Left forelimb (tissue), 1 donor: ENCODE data around the gene PDE4D.
"Not testable (repeated sequence)": the region's sequence is repeated elsewhere in the genome, so short reads cannot be mapped to it uniquely, and the experiment has no call there.

Source experiments
- DNase-seq: peaks from one replicate; pipeline ENCODE4 v3.0.0-alpha.2; 2018; ENCODE audit warnings: low spot score

Gene PDE4D

DNA sequence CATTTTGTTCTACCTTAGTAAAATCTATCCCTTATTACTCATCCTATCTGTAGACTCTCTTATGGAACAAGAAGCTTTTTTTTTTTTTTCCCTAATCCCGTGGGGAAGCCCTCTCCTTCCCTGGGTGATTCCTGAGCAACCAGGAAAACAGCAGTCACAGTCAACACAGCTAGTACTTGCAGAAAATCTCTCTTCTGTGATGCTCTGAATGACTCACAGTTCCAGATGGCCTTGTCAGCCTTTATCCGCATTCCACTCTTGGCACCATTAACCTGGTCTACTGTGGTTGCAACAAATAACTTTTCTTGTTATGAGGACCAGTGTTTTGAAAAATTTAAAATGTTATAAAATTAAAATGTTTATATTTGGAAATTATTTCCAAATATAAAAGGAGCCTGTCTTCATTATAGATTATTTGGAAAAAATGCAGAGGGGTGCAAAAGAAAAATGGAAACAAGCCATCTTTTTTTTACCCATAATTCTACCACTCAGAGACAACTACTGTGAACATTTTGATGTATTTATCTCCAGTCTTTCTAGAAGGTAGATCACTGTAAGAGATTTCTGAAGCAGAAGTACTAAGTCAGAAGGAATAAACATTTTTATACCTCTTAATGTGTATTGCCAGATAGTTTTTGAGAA, 824.0 kb downstream of the PDE4D start:
- no peak for DNase-seq

DNA sequence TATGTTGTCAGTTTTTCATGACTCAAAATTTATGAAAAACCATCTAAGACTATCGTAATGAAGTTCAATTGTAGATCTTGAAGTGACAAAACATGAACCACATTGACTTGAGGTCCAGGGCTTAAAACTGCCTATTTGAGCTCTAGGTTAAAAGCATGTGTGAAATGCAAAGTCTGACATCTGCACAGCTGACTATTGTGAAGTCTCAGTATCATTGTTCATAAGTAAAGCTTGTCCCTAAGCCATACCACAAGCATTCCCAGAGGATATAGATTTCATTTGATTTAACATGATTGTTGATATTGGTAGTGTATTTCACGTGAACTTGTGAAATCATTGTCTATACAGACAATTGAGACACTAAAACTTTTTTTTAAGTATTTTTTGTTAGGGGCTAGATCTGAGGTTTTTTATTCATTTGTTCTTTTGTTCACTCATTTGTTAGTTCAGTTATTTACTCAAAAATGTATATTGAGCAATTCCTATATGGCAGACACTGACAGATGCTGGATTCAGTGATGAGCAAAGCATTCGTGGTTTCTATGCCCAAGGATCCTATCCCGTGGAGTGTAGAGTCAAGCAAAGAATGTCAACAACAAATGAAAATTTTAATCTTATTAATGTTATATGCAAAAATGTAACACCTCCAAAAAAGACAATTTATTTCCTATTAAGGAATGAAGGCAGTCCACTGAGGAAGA, 825.4 kb downstream of the PDE4D start:
- DNase-seq, result no peak

DNA sequence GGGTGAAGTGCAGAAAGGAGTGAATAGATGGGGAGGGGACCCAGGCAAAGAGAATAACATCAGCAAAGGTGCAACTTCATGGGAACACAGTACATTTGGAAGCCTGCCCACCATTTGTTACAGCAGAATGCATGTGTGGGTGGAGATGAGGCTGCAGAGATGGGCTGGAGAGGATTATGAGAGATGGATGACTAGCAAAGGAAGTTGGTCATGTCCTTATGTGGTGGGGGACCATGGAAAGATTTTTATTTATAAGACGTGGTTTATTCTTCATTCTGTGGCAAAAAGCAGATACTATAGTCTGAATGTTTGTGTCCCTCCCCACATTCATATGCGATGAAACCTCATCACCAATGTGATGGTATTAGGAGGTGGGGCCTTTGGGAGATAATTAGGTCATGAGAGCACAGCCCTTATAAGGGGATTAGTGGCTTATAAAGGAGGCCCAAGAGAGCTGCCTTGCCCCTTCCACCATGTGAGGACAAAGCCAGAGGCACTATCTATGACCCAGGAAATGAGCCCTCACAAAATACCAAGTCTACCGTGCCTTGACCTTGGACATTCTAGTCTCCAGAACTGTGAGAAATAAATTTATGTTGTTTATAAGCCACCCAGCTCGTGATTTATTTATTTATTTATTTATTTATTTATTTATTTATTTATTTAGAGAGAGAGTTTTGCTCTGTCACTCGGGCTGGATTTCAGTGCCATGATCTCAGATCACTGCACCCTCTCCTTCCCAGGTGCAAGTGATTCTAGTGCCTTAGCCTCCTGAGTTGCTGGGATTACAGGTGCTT, 827.0 kb downstream of the PDE4D start:
- no peak for DNase-seq

DNA sequence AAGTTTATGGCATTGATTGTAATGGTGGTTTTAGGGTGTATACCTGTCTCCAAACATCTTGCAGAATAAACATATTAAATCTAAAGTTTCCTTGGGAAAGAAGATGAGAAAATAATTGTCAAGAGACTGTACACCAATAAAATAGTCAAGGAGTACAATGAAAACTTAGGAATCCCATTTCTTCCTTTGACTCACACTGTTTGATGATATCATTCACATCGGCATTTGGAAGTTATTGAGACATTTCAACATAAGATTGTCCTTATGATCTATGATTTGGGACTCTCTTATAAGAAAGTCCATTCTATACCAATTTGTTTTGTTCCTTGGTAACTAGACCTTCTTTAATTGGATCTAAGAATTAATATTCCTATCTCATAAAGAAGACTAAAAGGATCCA, 828.0 kb downstream of the PDE4D start:
- no peak for DNase-seq

DNA sequence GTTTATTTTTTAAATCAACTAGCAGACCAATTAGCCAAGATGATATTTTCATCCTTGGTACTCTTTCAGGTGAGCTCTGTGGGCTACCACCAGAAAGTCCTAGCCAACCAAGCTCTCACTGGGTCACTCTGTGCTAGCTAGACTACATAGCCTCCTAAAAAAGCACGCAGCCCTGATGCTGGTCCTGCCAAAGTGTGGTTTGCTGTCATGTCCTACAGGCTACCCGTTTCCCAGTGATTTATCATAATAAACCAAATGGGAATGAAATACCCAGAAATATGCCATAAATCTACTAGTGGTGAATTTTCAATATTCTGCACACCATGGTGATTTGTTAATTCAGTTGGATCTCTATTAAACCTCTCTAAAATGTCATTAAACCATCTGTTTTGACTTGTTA, 829.2 kb downstream of the PDE4D start:
- DNase-seq, result no peak

DNA sequence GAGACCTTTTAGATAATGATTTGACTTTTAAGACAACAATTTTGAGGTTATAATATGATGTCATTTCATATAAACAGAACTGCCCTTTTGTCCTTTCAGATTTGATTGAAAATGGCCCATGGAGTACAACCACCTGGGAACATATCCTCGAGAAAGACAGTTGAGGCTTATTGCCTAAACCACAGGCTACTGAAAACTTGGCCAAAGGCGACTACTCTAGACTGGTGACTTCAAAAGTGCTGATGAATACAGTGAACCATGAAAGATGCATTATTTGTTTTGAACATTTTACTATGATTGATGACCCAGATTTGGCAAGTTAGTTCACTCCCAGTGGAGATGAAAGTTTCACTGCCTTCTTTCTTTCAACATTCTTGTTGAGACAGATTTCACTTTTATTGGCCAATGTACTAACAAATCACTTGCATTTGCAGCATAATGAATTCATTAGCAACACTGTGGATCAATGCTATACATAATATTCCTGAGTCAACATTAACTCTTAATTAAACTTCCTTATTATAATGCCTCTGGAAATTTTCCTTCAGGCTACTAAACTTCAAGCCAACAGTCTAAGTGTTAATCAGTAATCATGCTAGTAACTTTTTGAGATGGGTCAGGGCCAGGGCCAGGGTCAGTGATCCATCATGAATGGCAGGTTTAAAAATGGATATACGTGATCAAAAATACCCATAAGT, 830.4 kb downstream of the PDE4D start:
- DNase-seq, result no peak

DNA sequence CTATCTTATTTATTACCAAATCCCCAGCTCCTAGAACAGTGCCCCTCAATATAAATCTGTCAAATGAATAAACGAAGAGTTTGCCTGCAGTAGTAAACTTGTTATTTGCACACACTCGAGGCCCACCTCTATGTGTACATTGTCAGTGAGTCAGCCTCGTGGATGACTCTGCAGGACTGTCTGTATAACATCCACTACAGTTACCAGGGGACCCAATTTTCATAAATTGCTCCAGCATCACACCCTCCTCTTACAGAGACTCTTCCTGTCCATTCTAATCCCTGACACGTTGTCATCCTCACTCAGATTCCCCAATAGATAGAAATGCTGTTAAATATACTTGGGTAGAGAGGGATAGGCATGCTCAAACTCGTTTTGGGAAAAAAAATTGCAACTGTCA, 832.1 kb downstream of the PDE4D start:
- DNase-seq, result no peak

DNA sequence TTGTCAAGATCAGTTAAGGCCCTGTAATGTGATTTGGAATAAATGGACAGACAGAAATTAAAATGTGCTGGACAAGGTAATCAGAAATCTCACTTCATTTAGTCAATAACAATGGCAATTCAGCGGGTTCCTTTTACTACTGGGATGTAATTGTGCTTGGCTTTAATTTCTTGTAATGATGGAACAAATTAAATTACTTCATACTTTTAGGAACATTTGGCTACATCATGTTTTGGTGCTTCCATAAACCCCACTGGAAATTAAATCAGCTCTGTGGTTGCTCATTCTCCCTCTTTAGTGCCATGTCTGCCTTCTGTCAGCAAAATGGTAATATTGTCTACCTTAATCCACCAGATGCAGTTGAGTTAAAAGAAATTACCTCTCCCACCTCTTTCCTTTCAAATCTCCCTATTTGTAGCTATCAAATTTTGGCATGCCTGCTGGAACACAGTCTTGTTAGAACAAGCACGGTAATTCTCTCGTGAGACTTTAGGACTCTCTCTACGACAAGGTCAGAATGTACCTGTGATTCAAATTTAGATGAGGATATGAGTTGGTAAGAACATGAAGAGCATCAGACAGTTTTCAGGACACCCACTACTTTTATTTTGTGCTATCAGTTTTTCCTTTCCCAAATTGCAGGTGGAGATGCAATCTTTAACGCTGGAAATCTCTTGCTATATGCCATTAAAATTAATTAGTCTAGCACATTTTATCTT, 834.4 kb downstream of the PDE4D start:
- no peak for DNase-seq

DNA sequence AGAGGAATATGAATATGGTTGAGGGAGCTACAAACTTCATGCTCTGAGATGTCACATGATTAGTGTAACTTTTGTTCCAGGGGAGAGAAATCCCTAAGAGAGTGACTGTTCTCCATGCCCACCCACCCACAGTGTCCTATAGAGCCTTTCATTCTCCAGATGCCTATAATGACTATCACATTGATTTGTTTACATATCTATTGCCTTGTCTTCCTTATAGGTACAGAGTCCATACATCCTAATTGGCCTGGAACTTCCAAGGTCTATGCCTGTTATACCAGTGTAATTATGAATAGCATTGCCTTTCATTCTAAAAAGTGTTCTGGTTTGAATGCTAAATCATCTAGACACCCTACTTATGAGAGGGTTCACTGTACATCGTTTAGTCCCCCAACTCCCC, 835.3 kb downstream of the PDE4D start:
- DNase-seq, result no peak

DNA sequence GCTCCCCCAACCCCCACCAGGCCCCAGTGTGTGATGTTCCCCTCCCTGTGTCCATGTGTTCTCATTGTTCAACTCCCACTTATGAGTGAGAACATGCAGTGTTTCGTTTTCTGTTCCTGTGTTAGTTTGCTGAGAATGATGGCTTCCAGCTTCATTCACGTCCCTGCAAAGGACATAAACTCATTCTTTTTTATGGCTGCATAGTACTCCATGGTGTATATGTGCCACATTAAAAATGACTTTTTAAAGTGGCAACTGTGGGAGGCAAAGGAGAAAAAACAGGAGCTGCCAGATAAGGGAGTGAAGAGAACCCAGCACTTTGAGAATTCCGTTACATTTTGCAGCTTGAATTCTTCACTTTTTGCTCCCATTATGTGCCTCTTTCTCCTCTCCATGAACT, 836.9 kb downstream of the PDE4D start:
- not testable (repeated sequence) for DNase-seq

DNA sequence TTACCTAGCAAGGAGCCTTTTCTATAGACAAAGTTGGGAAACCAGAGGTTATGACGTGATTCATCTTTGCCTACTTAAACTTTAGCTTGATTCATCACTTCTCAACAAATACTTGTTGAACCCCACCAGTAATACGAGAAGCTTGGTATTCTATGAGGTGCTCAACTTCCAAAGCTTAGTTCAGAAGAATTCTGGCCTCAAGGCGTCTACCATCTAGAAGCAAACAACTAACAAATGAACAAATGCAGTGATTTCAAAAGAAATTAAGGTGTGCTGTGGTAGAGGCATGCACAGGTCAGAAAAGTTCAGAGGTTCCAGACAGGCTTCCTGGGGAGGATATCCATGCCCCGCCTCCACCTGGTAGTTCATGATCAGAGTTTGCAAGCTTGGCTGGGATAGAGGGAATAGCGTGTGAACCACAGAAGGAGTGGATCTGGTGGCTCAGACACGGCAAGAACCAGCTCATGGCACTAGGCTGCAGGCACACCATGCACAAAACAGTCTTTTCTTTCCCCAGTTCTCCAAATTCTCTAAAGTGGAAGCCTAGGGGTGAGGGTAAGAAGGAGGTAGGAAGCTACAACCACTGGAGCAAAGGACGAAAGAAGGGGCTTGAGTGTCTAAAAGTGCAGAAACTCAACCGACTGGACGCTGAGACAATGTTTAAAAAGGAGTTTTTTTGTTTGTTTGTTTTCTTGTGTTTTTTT, 837.6 kb downstream of the PDE4D start:
- DNase-seq, result no peak

DNA sequence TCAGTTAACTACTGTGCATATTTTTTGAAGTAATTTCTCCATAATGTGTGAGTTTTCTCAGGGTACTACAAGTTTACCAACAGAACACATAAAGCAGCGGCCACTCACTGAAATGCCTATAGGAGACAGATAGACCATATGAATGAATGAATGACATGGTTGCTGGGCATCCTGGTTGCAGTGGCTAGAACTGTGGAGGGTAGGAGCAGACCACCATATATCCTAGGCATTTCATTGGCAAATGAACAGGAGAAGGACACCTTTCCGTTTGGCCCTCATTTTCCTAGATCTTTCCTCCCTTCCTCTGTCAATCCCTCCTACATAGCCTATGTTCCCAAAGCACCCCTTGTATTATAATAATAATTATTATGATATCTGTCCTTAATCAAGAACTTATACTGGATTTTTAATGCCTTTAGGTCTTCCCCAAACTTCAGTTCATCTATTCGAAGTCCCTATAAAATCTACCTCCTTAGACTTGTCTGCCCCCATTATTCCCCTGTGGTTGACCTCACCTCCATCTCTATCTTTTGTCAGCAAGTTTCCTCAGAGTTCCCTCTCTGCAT, 838.5 kb downstream of the PDE4D start:
- no peak for DNase-seq

DNA sequence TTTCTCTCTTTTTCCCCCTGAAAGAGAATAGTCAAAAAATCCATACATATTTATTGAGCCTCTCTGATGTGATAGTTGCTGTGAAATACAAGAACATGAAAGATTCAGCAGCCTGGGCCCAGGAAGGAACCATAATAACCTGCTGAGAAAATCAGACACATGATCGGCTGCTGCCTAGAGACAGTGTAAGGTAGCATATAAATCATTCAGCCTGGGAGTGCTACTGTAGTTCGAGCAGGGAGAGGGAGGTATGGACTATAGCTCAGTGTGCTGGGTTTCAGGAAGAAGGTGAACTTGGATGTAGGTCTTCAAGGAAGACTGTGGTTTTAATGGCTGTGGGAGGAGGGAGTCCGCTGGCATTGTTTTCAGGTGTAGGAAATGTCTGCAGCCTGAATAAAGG, 841.6 kb downstream of the PDE4D start:
- DNase-seq, result no peak

DNA sequence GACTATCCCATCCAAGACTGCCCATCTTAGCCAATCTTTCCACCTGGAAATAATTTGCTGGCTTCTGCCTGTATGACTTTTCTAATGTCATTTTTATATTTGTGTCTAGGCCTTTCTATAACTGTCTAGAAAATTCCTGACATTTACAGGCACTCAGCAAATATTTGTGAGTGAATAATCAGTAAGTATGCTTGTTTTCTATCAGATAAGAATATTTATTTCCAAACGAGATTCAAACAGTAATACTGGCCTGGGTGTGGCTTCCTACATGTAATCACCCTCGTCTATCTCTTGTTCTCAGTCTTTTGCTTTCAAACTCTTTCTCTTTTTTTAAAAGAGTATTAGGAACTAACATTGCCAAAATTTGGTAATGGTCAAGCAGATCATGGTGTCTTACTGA, 844.4 kb downstream of the PDE4D start:
- DNase-seq, result no peak

DNA sequence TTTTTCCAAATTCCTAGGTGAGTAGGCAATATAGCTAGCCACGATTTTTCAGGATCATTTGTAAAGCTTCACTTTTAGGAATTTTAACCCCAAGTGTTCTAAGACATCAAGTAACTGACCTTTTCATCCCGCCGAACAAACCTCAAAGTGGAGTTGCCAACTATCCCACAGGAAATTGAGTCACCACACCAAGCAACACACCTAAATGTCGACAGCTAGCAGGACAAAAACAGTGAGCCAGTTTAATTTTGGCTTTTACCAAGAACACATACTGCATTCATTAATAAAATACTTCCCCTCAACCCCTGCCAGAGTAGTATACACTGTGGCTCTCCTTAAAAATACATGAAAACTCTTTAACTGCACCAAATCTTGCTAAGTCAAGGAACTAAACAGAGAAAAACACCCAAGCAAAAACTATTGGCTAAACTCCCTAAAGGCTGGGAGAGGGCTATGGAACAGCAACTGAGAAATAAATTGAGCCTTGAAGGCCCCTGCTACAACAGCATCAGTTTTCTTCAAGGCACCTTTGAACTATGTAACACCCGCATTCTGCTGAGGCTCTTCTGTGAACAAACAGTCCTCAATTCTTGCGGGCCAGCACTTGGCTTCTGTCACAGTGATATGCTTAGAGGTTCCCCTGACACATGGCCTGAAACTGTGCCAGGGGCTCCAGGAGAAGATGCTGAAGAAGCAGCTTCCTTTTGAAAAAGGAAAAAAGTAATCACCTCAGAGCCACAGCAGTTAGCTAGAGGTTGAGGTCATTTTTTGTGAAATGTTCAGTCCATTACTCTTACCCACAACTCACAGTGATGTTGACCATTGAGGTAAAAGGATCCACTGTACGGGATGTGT, 851.1 kb downstream of the PDE4D start:
- DNase-seq, result no peak

DNA sequence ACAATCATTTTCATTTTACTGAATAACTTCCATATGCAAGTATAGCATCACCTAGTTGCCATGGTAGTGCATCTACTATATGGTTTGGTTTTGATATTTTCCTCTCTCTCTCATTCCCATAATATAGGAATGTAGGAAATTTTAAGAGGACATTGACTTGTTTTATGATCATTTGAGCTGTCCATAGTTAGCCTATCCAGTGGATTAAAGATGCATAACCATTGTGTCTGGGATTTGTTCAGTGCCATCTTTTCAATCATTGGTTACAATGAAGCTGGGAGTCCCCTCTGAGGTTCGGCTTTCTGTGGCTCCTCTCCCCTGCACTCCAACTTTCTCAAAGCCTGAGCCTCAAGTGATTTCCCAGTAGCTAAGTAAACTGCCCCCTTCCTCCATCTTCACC, 852.2 kb downstream of the PDE4D start:
- DNase-seq, result no peak

DNA sequence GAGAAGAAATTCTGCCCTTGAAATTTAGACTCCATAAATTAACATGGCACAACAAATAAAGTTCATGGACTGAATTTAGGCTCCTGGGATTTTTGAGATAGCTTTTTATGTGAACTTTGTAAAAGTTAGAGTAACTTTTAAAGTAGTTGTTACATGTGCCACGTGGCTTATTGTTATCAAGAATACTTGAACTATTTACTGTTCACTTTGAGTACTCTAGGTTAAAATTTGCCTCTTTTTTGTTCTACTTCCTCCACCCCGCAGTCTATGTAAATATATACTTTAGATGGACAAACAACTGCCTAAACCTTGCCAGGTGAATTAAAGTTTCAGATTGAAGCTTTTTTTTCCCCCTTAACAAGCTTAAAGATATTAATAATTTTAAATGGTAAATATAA, 852.7 kb downstream of the PDE4D start:
- no peak for DNase-seq

DNA sequence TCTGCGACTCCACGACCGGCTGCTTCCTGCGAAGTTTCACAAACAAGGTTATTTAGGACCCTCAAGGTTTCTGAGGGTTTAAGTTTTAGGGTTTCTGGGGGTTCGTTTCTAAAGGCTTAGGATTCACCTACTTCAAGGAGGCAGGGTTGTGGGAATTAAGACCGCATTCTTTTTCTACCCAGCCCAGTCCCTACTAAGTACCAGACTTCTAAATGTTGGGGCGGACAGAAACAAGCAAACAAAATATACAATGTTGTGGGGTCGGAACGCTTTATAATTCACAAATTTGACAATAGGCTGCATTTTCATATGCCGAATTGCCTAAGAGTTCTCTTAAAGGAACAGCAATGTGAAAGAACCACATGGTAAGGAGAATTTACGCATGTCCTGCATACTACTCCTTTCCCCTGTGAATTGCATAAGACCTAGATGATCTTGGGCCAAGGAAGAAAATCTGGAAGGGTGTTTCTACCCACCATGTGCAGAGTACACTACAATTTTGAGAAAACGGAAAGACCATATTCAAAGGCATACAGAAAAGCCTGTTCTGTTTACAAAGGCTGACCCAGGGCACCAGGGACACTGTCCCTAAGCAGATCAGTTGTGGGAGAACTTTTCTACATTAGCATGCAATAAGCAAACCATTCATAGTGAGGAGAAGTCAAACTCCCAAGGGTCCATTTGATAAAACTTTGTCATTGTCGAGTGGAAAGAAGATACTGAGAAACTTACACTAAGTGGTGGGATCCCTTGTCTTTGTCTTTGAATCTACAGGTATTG, 853.3 kb downstream of the PDE4D start:
- no peak for DNase-seq
